HFFc6 (cell line): ENCODE results near the gene CLDN24. TPM values are rescaled to one million over a fixed set of nuclear protein-coding genes. Genes with fewer than 3 reads are reported as not detected.

Experiments
- DNase-seq: peaks from one replicate; pipeline ENCODE4 v3.0.0-alpha.2; 2018
- H3K27ac Mint-ChIP-seq: 2 replicates; pipeline ENCODE4 v1.8.0; 2020; ENCODE audit warnings: mild to moderate bottlenecking, mixed read lengths
- H3K27me3 Mint-ChIP-seq: 2 replicates; pipeline ENCODE4 v1.8.0; 2021; ENCODE audit warnings: mild to moderate bottlenecking, moderate library complexity, mixed read lengths; ENCODE audit not compliant: insufficient read depth
- H3K36me3 Mint-ChIP-seq: 2 replicates; pipeline ENCODE4 v1.8.0; 2021; ENCODE audit warnings: low read depth, mixed read lengths
- H3K4me1 Mint-ChIP-seq: 2 replicates; pipeline ENCODE4 v1.8.0; 2020; ENCODE audit warnings: low read depth, mixed read lengths
- H3K4me3 Mint-ChIP-seq: 2 replicates; pipeline ENCODE4 v1.8.0; 2020; ENCODE audit warnings: mild to moderate bottlenecking, moderate library complexity, mixed read lengths
- H3K9me3 Mint-ChIP-seq: 2 replicates; pipeline ENCODE4 v1.8.0; 2020; ENCODE audit warnings: mild to moderate bottlenecking, mixed read lengths
- CTCF ChIP-seq: fragments of 200-600 bp; sonication (generic); IDR thresholded peaks from 2 replicates; pipeline ENCODE4 v1.5.0; 2021; ENCODE audit warnings: antibody characterized with exemption, mild to moderate bottlenecking
- total RNA-seq, 6 experiments: library from RNA; stranded (reverse); fragmentation: NEBNext Ultra II Directional; extraction: Animal tissue kit (Norgen Biotek cat#: 25700); gene quantifications; 2 replicates in 1 of 6; 3 replicates in 5 of 6; pipeline ENCODE4 v1.2.3, GENCODE V29; 2021

CLDN24 gene
- total RNA-seq, 6 experiments from 2014 or later, result not detected

GRCh38 chr4:183312841-183313240 lies 9.4 kb downstream of the CLDN24 start:
- Mint-ChIP-seq H3K4me1 (no peaks in the 10 kb centered on the region), H3K27ac (no peak overlapping the region; the same call in 1 of the 2 replicates), H3K27me3 (peaks cover 6% of the 10 kb centered on the region), H3K4me3 (no peak overlapping the region; the same call in 1 of the 2 replicates), H3K9me3 (no peaks in the 10 kb centered on the region), H3K36me3 (peaks cover 23% of the 10 kb centered on the region)
- no peak for DNase-seq
- TF ChIP-seq CTCF, result no peak

GRCh38 chr4:183306811-183307210 lies 15.4 kb downstream of the CLDN24 start:
- DNase-seq, result no peak
- H3K9me3 Mint-ChIP-seq, result no peaks in the 10 kb centered on the region
- no peak for TF ChIP-seq CTCF
- H3K4me3 Mint-ChIP-seq, result no peak overlapping the region
- H3K27me3 Mint-ChIP-seq, result peaks cover 2% of the 10 kb centered on the region; the same call in 1 of the 2 replicates
- no peak overlapping the region for H3K27ac Mint-ChIP-seq
- H3K36me3 Mint-ChIP-seq, result peaks cover 32% of the 10 kb centered on the region
- H3K4me1 Mint-ChIP-seq, result no peaks in the 10 kb centered on the region

GRCh38 chr4:183304538-183304937 lies 17.7 kb downstream of the CLDN24 start:
- Mint-ChIP-seq H3K4me1 (peaks cover 6% of the 10 kb centered on the region), H3K27ac (no peak overlapping the region; the same call in 1 of the 2 replicates), H3K4me3 (no peak overlapping the region), H3K9me3 (no peaks in the 10 kb centered on the region), H3K27me3 (peaks cover 2% of the 10 kb centered on the region), H3K36me3 (peaks cover 30% of the 10 kb centered on the region)
- no peak for DNase-seq
- TF ChIP-seq CTCF, result no peak

- Mint-ChIP-seq H3K27me3 (peaks cover 2% of the 10 kb centered on the region), H3K4me1 (peaks cover 9% of the 10 kb centered on the region), H3K36me3 (peaks cover 31% of the 10 kb centered on the region), H3K9me3 (no peaks in the 10 kb centered on the region), H3K4me3 (no peak overlapping the region), H3K27ac (peak overlapping the region; percentile 9; the same call in 1 of the 2 replicates)
- no peak for TF ChIP-seq CTCF
- no peak for DNase-seq
Observed at GRCh38 chr4:183304067-183304466, 18.2 kb downstream of the CLDN24 start.

GRCh38 chr4:183303301-183303700 lies 18.9 kb downstream of the CLDN24 start:
- Mint-ChIP-seq H3K4me3 (no peak overlapping the region), H3K9me3 (no peaks in the 10 kb centered on the region), H3K4me1 (peaks cover 9% of the 10 kb centered on the region), H3K36me3 (peaks cover 27% of the 10 kb centered on the region), H3K27me3 (peaks cover 2% of the 10 kb centered on the region), H3K27ac (no peak overlapping the region)
- no peak for DNase-seq
- TF ChIP-seq CTCF, result no peak

- H3K4me3 Mint-ChIP-seq, result no peak overlapping the region
- peaks cover 40% of the 10 kb centered on the region for H3K36me3 Mint-ChIP-seq
- no peak for TF ChIP-seq CTCF
Observed at GRCh38 chr4:183300655-183301054, 21.6 kb downstream of the CLDN24 start.

More at GRCh38 chr4:183300655-183301054, 21.6 kb downstream of the CLDN24 start:
- H3K27me3 Mint-ChIP-seq, result peaks cover 3% of the 10 kb centered on the region
- no peak overlapping the region for H3K27ac Mint-ChIP-seq
- H3K4me1 Mint-ChIP-seq, result peaks cover 14% of the 10 kb centered on the region
- H3K9me3 Mint-ChIP-seq, result no peaks in the 10 kb centered on the region
- no peak for DNase-seq
